Stimulated activated CD4-positive, alpha-beta T cell treated with anti-CD3 and anti-CD28 coated beads, Interleukin-15, amount 100 ng/mL, for 24 hours (primary cell): ENCODE results near the gene C22orf23.
"Not testable (repeated sequence)": the region's sequence is repeated elsewhere in the genome, so short reads cannot be mapped to it uniquely, and the experiment has no call there.

Experiments
- DNase-seq: peaks from one replicate; pipeline ENCODE4 v3.0.0-alpha.2; 2020

Gene C22orf23

GRCh38 chr22:37981282-37982011 lies 28.0 kb upstream of the C22orf23 start:
- DNase-seq: no peak

- no peak for DNase-seq
Observed at GRCh38 chr22:37979782-37980181, 26.4 kb upstream of the C22orf23 start.

DNA sequence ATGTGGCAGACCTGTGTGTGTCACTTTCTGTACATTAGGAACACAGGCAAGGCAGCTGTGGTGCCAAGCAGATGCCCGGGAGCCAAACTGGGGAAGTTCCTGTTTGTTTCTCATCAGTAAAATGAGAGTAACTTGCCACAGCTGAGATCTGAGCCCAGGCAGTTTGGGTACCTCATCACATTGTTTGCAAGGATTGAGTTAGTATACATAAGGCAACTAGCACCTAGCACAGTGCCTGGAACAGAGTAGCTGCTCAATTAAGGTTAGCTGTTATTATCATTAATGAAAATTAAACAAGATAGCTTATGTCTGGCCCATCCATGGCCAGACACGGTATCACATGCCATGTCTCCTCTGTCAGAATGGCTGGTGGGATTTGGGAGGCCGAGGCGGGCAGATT lies 23.1 kb upstream of the C22orf23 start:
- DNase-seq: no peak

GRCh38 chr22:37976022-37976421 lies 22.6 kb upstream of the C22orf23 start:
- DNase-seq: not testable (repeated sequence)

GRCh38 chr22:37975153-37975552 lies 21.8 kb upstream of the C22orf23 start:
- DNase-seq: no peak

DNA sequence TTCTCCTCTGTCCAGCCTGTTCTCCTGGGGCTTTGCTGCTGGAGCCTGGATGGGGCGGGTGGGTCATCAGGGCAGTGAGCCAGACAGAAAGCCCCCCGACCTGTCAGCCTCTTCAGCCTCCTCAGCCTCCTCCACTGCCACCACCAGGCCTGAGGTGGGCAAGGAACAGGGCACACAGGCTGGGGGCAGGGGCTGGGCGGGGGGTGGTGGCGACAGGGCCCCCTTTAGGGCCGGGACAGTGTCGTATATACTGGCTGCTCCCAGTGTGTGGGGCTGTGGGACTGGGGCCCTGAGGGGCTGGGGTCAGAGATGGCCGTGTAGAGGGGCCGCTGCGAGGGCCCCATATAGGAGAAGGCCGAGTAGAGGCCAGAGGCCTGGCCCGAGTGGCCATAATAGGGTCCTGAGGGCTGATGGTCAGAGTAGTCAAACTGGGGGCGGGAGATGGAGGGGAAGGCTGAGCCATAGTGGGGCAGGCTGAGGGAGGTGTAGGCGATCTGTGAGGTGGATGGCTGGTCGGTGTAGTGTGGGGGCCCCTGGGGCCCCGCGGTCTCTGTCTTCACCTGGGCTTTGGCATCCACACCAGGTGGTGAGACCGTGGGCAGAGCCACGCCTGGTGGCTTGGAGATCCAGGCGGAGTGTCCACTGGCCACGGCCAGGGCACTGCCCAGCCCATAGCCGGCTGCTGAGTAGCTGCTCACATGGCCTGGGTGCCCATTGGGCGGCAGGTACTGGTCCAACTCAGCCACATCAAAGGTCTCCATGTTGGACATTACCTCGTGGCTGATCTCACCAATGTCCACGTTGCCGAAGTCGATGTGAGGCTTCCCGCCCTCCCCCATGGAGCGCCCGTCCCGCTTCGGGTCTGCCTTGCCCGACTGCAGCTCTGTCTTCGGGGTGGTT lies 20.1 kb upstream of the C22orf23 start:
- DNase-seq: no peak

- no peak for DNase-seq
Observed at GRCh38 chr22:37972527-37972926, 19.1 kb upstream of the C22orf23 start.

DNA sequence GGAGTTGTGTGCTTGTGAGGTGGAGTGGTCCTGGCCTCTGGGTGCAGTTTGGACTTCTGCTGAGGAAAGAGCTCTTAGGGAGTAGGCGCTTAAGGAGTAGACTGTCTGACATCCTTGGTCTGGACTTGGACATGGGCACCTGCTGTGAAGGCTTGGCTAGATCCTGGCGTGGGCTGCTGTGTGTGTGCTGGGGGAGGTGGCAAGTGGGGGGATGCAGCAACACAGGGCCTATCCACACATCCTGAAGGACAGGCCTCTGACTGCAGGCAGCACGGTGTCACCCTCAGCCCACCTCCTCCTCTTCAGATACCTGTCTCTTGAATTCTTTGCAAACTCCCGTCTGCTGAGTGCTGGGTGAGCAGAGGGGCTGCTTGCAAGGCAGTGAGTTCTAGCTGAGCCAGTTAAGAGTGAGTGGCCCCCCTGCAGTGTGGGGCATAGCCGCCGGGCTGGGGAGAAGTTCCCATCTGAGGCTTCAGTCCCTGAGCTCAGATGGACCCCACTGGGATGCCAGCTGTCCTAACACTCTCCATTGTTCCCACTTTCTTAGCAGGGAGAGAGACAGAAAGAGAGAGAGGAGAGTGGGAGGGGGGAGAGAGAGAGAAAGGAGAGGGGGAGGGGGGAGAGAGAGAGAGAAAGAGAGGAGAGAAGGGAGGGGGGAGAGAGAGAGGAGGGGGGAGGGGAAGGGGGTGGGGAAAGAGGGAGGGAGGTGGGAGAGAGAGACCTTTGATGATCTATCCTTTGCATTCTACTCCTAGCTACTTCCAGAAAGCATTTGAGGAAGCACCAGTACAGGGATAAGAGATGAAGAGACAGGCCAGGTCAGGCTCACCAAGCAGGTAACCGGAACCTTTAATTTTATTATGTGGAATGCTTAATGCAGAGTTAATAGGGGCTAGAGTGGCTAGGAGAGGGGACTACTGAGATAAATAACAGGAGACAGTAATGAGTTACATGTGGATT lies 18.4 kb upstream of the C22orf23 start:
- no peak for DNase-seq

GRCh38 chr22:37970864-37971263 lies 17.5 kb upstream of the C22orf23 start:
- no peak for DNase-seq

DNA sequence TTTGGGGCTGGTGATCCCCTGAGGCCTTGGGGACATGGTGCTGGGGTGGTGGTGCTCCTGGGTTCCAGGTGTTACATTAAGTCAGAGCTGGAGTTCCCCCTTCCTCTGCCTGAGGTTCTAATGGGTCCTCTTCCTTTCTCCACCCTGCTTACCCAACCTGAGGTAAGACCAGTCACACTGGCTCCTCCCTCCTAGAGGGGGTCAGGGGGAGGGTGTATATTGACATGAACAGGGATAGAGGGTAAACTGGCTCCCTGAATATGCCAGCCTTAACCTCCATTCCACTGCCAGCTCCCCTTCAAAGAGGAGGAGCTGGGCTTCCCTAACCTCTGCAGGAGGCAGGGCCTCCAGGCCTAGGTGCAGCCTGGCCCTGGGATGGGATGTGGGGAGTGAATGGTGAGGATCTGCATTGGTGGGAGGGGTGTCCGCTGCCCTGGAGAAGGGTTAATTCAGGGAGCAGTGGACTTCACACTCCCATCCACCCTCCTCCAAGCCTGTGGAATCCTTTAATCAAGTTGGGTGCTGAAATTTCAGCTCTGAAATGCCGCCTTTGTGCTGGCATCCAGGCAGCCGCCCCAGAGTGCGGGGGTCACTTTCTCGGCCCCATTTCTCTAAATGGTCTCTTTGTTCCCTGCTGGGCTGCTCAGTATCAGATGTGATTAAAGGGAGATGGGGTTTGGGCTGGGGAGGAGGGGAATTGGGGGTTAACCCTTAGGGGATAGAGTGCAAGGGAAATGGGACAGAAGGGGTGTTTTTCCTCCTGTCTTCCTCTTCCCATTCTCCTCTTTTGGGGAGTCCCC lies 15.3 kb upstream of the C22orf23 start:
- DNase-seq: no peak

GRCh38 chr22:37967637-37968451 lies 14.4 kb upstream of the C22orf23 start:
- DNase-seq: no peak

DNA sequence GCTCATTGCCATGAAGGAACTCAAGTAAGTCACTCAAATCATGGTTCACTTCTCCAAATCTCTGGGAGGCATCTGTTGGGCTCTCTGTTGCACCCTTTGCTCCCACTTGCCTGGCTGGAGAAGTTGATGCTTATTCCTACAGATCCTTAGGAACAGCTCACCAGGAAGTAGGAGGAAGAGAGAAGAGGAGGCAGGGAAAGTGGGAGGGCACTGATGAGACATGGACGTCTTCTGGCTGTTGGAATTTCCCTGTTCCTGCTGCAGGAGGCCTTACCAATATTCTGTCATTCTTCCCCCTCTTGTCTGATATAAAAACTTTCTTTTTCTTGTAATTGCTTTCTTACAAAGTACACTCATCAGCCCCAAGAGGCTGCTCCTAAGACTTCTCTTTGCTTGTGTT lies 13.7 kb upstream of the C22orf23 start:
- no peak for DNase-seq

DNA sequence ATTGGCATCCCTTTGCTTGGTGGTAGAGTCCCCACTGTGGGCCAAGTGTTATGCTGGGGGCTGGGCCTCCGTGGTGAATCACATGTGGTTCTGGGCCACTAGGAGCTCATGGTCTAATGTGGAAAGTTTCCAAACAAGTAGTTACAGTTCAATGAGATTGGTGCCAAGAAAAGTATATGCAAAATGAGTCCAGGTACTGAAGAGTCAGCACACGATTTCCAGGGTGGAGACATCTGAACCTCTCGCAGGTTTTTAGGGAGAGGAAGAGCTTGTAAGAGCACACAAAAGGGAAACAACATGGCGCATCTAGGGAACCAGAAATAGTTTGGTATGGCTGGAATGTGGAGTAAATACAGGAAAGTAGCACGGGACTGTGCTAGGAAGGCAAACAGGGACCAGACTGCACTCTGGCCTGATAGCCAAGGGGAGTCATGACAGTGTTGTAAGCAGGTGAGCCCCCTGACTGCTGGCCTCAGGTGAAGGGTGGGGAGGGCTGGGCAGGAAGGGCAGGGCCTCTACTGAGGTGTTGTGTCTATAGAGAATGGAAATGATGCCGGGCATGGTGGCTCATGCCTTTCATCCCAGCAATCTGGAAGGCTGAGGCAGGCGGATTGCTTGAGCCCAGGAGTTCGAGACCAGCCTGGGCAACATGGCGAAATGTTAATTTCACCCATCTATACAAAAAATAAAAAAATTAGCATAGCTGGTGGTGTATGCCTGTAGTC lies 12.7 kb upstream of the C22orf23 start:
- no peak for DNase-seq

DNA sequence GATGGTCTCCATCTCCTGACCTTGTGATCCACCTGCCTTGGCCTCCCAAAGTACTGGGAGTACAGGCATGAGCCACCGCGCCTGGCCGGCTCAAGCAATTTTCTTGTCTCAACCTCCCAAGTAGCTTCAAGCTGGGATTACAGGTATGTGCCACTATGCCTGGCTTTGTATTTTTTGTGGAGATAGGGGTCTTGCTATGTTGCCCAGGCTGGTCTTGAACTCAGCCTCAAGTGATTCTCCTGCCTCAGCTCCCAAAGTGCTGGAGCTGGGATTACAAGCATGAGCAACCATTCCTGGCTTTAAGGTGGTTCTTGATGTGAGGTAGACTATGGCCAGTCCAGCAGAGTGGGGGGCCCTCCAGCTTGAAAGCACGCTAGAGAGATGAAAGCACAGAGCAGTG lies 7.7 kb upstream of the C22orf23 start:
- no peak for DNase-seq

GRCh38 chr22:37959231-37959825 lies 5.9 kb upstream of the C22orf23 start:
- DNase-seq: no peak

- DNase-seq: no peak
Observed at GRCh38 chr22:37957232-37957631, 3.8 kb upstream of the C22orf23 start.

GRCh38 chr22:37955825-37956397 lies 2.5 kb upstream of the C22orf23 start:
- not testable (repeated sequence) for DNase-seq

DNA sequence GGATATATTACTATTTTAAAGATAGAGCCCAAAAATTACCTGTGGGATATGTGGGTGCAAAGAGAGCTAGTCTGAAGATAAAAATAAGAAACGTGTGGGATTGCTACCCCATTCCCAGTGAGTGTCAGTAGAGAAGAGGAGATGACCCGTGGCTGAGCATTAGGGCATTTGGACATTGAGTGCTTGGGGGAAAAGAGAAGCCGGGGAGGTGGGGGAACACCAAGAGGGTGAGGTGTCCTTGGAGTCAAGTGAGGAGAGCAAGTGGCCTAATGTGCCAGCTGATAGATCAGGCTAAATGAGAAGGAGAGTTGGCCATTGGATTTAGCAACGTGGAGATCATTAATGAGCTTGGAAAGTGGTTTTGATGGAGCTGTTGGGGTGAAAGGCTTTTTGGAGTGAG lies 1.3 kb upstream of the C22orf23 start:
- no peak for DNase-seq

DNA sequence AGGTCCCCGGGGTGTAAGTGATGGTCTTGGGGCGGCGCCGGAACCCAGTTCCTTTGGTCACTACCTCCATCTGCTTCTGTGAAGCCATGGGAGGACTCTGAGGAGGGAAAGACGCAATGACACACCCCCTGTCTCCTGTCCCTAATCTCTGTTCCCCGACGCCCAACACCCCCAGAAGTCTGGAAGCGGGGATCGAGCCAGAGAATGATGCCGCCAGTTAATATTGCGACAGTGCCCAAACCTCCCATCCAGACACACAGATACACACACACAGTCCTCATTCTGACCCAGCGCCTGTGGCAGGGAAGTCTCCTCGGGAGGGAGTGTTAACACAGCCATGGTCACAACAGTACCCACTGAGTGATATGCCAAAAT lies 352 bp downstream of the C22orf23 start:
- peak; percentile 10 for DNase-seq

DNA sequence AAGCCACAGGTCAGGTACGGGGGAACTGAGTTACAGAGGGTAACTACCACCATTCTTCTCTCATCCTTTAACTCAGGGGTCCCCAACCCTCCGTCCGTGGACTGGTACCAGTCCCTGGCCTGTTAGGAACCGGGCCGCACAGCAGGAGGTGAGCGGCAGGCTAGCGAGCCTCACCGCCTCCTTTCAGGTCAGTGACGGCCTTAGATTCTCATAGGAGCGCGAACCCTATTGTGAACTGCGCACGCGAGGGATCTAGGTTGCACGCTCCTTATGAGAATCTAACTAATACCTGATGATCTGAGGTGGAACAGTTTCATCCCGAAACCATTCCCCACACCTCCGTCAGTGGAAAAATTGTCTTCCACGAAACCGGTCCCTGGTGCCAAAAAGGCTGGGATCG lies 772 bp downstream of the C22orf23 start:
- peak; percentile 11 for DNase-seq
